IPS-18c (cell line): ENCODE results near the gene FOSL1.

Experiments
- H3K4me3 ChIP-seq: 2 replicates; pipeline ENCODE4 v1.7.0; 2013; ENCODE audit warnings: low read depth, mild to moderate bottlenecking, low read length, moderate library complexity; ENCODE audit not compliant: insufficient read depth
- H3K9me3 ChIP-seq: one replicate; pipeline ENCODE4 v1.6.1; 2013; ENCODE audit warnings: mild to moderate bottlenecking, low read length, moderate library complexity; ENCODE audit not compliant: control insufficient read depth, insufficient read depth

FOSL1 gene

GRCh38 chr11:65888163-65888814 lies 11.9 kb downstream of the FOSL1 start, which contains the start of gene FIBP:
TSS of gene FIBP (minus strand) at chr11:65888471. CDS start at chr11:65888418, 53 bp downstream.
- peak within 1 kb of the TSS; percentile 94 for H3K4me3 ChIP-seq
- H3K9me3 ChIP-seq: no peaks in the 10 kb centered on the region

- H3K9me3 ChIP-seq: no peaks in the 10 kb centered on the region
- peak overlapping the region; percentile 94 for H3K4me3 ChIP-seq
Observed at GRCh38 chr11:65887723-65888162, 12.4 kb downstream of the FOSL1 start.

- no peaks in the 10 kb centered on the region for H3K9me3 ChIP-seq
- peak overlapping the region; percentile 94 for H3K4me3 ChIP-seq
Observed at GRCh38 chr11:65886826-65887722, 13.1 kb downstream of the FOSL1 start.

- Histone ChIP-seq H3K4me3 (no peak overlapping the region), H3K9me3 (no peaks in the 10 kb centered on the region)
Observed at GRCh38 chr11:65885808-65886536, 14.2 kb downstream of the FOSL1 start.

- Histone ChIP-seq H3K9me3 (no peaks in the 10 kb centered on the region), H3K4me3 (no peak overlapping the region)
Observed at GRCh38 chr11:65885231-65885630, 15.0 kb downstream of the FOSL1 start.

- Histone ChIP-seq H3K9me3 (no peaks in the 10 kb centered on the region), H3K4me3 (no peak overlapping the region)
Observed at GRCh38 chr11:65884716-65885092, 15.5 kb downstream of the FOSL1 start.

GRCh38 chr11:65883786-65884715 lies 16.1 kb downstream of the FOSL1 start:
- no peaks in the 10 kb centered on the region for H3K9me3 ChIP-seq
- H3K4me3 ChIP-seq: no peak overlapping the region

GRCh38 chr11:65883058-65883761 lies 17.0 kb downstream of the FOSL1 start:
- H3K9me3 ChIP-seq: no peaks in the 10 kb centered on the region
- no peak overlapping the region; the same call in 1 of the 2 replicates for H3K4me3 ChIP-seq

- Histone ChIP-seq H3K4me3 (no peak overlapping the region), H3K9me3 (no peaks in the 10 kb centered on the region)
Observed at GRCh38 chr11:65882120-65883057, 17.8 kb downstream of the FOSL1 start.

GRCh38 chr11:65880844-65881421 lies 19.3 kb downstream of the FOSL1 start:
- Histone ChIP-seq H3K9me3 (no peaks in the 10 kb centered on the region), H3K4me3 (no peak overlapping the region)

GRCh38 chr11:65880027-65880426 lies 20.2 kb downstream of the FOSL1 start:
- Histone ChIP-seq H3K4me3 (no peak overlapping the region), H3K9me3 (no peaks in the 10 kb centered on the region)

GRCh38 chr11:65879617-65880016 lies 20.6 kb downstream of the FOSL1 start, which contains the start of gene CTSW:
TSS of gene CTSW (plus strand) at chr11:65879837. CDS start at chr11:65879855, 18 bp downstream.
- Histone ChIP-seq H3K9me3 (no peaks in the 10 kb centered on the region), H3K4me3 (no peak within 1 kb of the TSS)

GRCh38 chr11:65873318-65874156 lies 26.7 kb downstream of the FOSL1 start:
- H3K4me3 ChIP-seq: peak overlapping the region; percentile 71
- no peaks in the 10 kb centered on the region for H3K9me3 ChIP-seq
